CD1c-positive myeloid dendritic cell (primary cell): ENCODE data around the gene HES2.
"Not testable (repeated sequence)": the region's sequence is repeated elsewhere in the genome, so short reads cannot be mapped to it uniquely, and the experiment has no call there.

Experiments
- DNase-seq: peaks from one replicate; pipeline ENCODE4 v3.0.0-alpha.2; 2016; ENCODE audit errors: extremely low spot score

Gene HES2

GRCh38 chr1:6391951-6392808 is 27.5 kb downstream of the HES2 start:
- peak; percentile 5 for DNase-seq

- DNase-seq, result no peak
Observed at GRCh38 chr1:6389971-6390370, 29.7 kb downstream of the HES2 start.

- no peak for DNase-seq
Observed at GRCh38 chr1:6386371-6386949, 33.3 kb downstream of the HES2 start.

- DNase-seq, result no peak
Observed at GRCh38 chr1:6385488-6386191, 34.1 kb downstream of the HES2 start.

- DNase-seq, result no peak
Observed at GRCh38 chr1:6384962-6385361, 34.8 kb downstream of the HES2 start.

GRCh38 chr1:6384135-6384534 is 35.6 kb downstream of the HES2 start:
- DNase-seq, result no peak

GRCh38 chr1:6380037-6380436 is 39.7 kb downstream of the HES2 start:
- DNase-seq, result no peak

- DNase-seq, result no peak
Observed at GRCh38 chr1:6378096-6378746, 41.5 kb downstream of the HES2 start.

- DNase-seq, result no peak
Observed at GRCh38 chr1:6373961-6374720, 45.6 kb downstream of the HES2 start.

- not testable (repeated sequence) for DNase-seq
Observed at GRCh38 chr1:6372236-6372635, 47.5 kb downstream of the HES2 start.

- DNase-seq, result peak; percentile 7
Observed at GRCh38 chr1:6370006-6370405, 49.7 kb downstream of the HES2 start.

GRCh38 chr1:6367381-6368012 is 52.2 kb downstream of the HES2 start:
- no peak for DNase-seq

GRCh38 chr1:6365047-6365446 is 54.7 kb downstream of the HES2 start:
- DNase-seq, result no peak

- peak; percentile 40 for DNase-seq
Observed at GRCh38 chr1:6363085-6363884, 56.4 kb downstream of the HES2 start.
